Liver (tissue), 9 donors: ENCODE data around the gene KRTAP26-1. TPM values are rescaled to one million over a fixed set of nuclear protein-coding genes. Genes with fewer than 3 reads are reported as not detected.

Experiments
- DNase-seq: peaks from one replicate; pipeline ENCODE4 v3.0.0-alpha.2; 2017; ENCODE audit warnings: low spot score
- H3K27ac ChIP-seq, 2 donors: one replicate each; pipeline ENCODE4 v1.7.0; 2013; ENCODE audit warnings: inconsistent platforms in 2 of 2, low read length in 2 of 2, control low read depth in 1 of 2, low read depth in 1 of 2, mild to moderate bottlenecking in 1 of 2
- H3K27me3 ChIP-seq, 4 donors: one replicate each; pipeline versions ENCODE4 v1.6.1 to v1.7.0; 2013; ENCODE audit warnings: low read length in 3 of 4, inconsistent platforms in 1 of 4, mild to moderate bottlenecking in 1 of 4, moderate library complexity in 1 of 4; ENCODE audit not compliant: control insufficient read depth in 4 of 4, insufficient read depth in 4 of 4
- H3K36me3 ChIP-seq, 4 donors: one replicate each; pipeline versions ENCODE4 v1.6.1 to v1.7.0; 2013; ENCODE audit warnings: low read length in 3 of 4, mild to moderate bottlenecking in 3 of 4, low read depth in 1 of 4, moderate library complexity in 1 of 4; ENCODE audit not compliant: control insufficient read depth in 4 of 4, insufficient read depth in 3 of 4
- H3K4me1 ChIP-seq, 4 donors: one replicate each; pipeline versions ENCODE4 v1.6.1 to v1.7.0; 2013; ENCODE audit warnings: low read length in 3 of 4, mild to moderate bottlenecking in 3 of 4, moderate library complexity in 1 of 4; ENCODE audit not compliant: control insufficient read depth in 4 of 4, insufficient read depth in 4 of 4
- H3K4me3 ChIP-seq, 3 donors: one replicate each; pipeline versions ENCODE4 v1.6.1 to v1.7.0; 2013; ENCODE audit warnings: low read length in 3 of 3, control low read depth in 1 of 3, low read depth in 1 of 3, mild to moderate bottlenecking in 1 of 3
- H3K9ac ChIP-seq, 2 donors: one replicate each; pipeline ENCODE4 v1.7.0; 2013; ENCODE audit warnings: low read length in 2 of 2, mild to moderate bottlenecking in 2 of 2, moderate library complexity in 2 of 2, control low read depth in 1 of 2, low read depth in 1 of 2
- H3K9me3 ChIP-seq, 4 donors: one replicate each; pipeline versions ENCODE4 v1.6.1 to v1.7.0; 2013; ENCODE audit warnings: low read length in 3 of 4; ENCODE audit not compliant: control insufficient read depth in 4 of 4
- EGR1 ChIP-seq, 2 donors: IDR thresholded peaks; 2 replicates each; pipeline ENCODE4 v1.6.1; 2016 to 2018; ENCODE audit warnings: antibody characterized with exemption in 2 of 2, low read depth in 2 of 2
- FOXA1 ChIP-seq: IDR thresholded peaks from 2 replicates; pipeline ENCODE4 v1.6.1; 2016; ENCODE audit warnings: antibody characterized with exemption
- FOXA2 ChIP-seq: IDR thresholded peaks from 2 replicates; pipeline ENCODE4 v1.6.1; 2016; ENCODE audit warnings: antibody characterized with exemption
- GABPA ChIP-seq, 2 donors: IDR thresholded peaks in 1 of 2; conservative IDR thresholded peaks in 1 of 2; 2 replicates each; pipeline ENCODE4 v1.6.1; 2016; ENCODE audit warnings: antibody characterized with exemption in 2 of 2, mild to moderate bottlenecking in 1 of 2, moderate library complexity in 1 of 2
- HNF4G ChIP-seq: IDR thresholded peaks from 2 replicates; pipeline ENCODE4 v1.6.1; 2016; ENCODE audit warnings: antibody characterized with exemption
- JUND ChIP-seq, 2 donors: IDR thresholded peaks; 2 replicates each; pipeline ENCODE4 v1.6.1; 2016; ENCODE audit warnings: antibody characterized with exemption in 2 of 2
- NR2F2 ChIP-seq: IDR thresholded peaks from 2 replicates; pipeline ENCODE4 v1.6.1; 2016; ENCODE audit warnings: antibody characterized with exemption
- RAD21 ChIP-seq, 2 donors: IDR thresholded peaks; 2 replicates each; pipeline ENCODE4 v1.6.1; 2016; ENCODE audit warnings: antibody characterized with exemption in 2 of 2, mild to moderate bottlenecking in 2 of 2
- RXRA ChIP-seq, 2 donors: IDR thresholded peaks; 2 replicates each; pipeline ENCODE4 v1.6.1; 2017 to 2018; ENCODE audit warnings: antibody characterized with exemption in 2 of 2, mild to moderate bottlenecking in 1 of 2
- SP1 ChIP-seq: IDR thresholded peaks from 2 replicates; pipeline ENCODE4 v1.6.1; 2018; ENCODE audit warnings: antibody characterized with exemption, mild to moderate bottlenecking
- TAF1 ChIP-seq: conservative IDR thresholded peaks from 2 replicates; pipeline ENCODE4 v1.6.1; 2016; ENCODE audit warnings: antibody characterized with exemption, mild to moderate bottlenecking
- YY1 ChIP-seq: IDR thresholded peaks from 2 replicates; pipeline ENCODE4 v1.6.1; 2016; ENCODE audit warnings: antibody characterized with exemption, mild to moderate bottlenecking
- WGBS: extraction: QIAGEN DNeasy Blood & Tissue Kit; methylation state at CpG from one replicate; pipeline ENCODE4 v1.1.7; 2013; 5-methylcytosine and 5-hydroxymethylcytosine counted together
- polyA plus RNA-seq, 2 donors: library from polyadenylated mRNA; stranded (reverse) in 1 of 2; unstranded in 1 of 2; fragments of 200-250 nt in 1 of 2; fragments of >200 nt in 1 of 2; fragmentation: Nextera tagmentation in 1 of 2; extraction: Ambion mirVana in 1 of 2; gene quantifications; one replicate each; pipeline versions ENCODE4 v1.2.1 to v1.2.3, GENCODE V29; 2013 to 2015
- total RNA-seq, 2 donors: library from RNA; depleted of rRNA; stranded (reverse); fragments of >200 nt; gene quantifications; one replicate each; pipeline ENCODE4 v1.2.3, GENCODE V29; 2014
- TF ChIP-seq, protein P1 (sequence below): IDR thresholded peaks from 2 replicates; pipeline ENCODE4 v1.6.1; 2016; ENCODE audit warnings: antibody characterized with exemption
- TF ChIP-seq, protein P2 (sequence below): fragments of 150-350 bp; IDR thresholded peaks from 2 replicates; pipeline ENCODE4 v1.5.1; 2017; ENCODE audit warnings: improper control_type of control experiment, low read depth, low read length; ENCODE audit not compliant: missing input control
- TF ChIP-seq, protein P3 (sequence below): IDR thresholded peaks from 2 replicates; pipeline ENCODE4 v1.6.1; 2016; ENCODE audit warnings: antibody characterized with exemption
- TF ChIP-seq, protein P4 (sequence below): IDR thresholded peaks from 2 replicates; pipeline ENCODE4 v1.6.1; 2016; ENCODE audit warnings: antibody characterized with exemption
- donor health status: healthy.
- donor health status: healthy.
- donor health status: healthy.
- donor health status: healthy.
- donor health status: healthy.

Gene KRTAP26-1
- total and polyA plus RNA-seq, 4 donors = not detected

DNA sequence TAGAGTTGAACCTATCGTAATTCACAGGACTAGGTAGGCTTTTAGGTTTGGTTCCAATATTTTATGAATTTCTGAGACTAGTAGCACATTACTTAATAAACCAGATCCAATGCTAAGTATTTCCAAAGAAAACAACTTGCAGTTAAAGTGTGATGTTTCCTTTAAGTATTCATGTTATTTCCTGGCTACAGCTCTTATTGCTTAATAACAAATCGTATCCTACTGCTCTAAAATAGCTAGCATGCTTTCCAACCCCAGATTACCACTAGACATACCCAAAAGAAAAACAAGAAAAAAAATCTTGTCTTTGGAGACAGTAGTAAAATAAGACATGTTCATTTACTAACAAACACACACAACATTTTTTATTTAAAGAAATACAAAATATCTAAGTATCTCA, 16.5 kb upstream of the KRTAP26-1 start:
- Histone ChIP-seq H3K9me3 (no peaks in the 10 kb centered on the region), H3K9ac (no peak overlapping the region), H3K4me1 (no peaks in the 10 kb centered on the region), H3K27ac (no peak overlapping the region), H3K36me3 (no peaks in the 10 kb centered on the region), H3K4me3 (no peak overlapping the region), H3K27me3 (peaks cover 0 to 3% (median 0%) of the 10 kb centered on the region in 4 donors)
- no peak for DNase-seq
- TF ChIP-seq, protein P1, sequence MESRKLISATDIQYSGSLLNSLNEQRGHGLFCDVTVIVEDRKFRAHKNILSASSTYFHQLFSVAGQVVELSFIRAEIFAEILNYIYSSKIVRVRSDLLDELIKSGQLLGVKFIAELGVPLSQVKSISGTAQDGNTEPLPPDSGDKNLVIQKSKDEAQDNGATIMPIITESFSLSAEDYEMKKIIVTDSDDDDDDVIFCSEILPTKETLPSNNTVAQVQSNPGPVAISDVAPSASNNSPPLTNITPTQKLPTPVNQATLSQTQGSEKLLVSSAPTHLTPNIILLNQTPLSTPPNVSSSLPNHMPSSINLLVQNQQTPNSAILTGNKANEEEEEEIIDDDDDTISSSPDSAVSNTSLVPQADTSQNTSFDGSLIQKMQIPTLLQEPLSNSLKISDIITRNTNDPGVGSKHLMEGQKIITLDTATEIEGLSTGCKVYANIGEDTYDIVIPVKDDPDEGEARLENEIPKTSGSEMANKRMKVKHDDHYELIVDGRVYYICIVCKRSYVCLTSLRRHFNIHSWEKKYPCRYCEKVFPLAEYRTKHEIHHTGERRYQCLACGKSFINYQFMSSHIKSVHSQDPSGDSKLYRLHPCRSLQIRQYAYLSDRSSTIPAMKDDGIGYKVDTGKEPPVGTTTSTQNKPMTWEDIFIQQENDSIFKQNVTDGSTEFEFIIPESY = no peak
- TF ChIP-seq JUND (IDR thresholded peaks at IDR 0.05) (no peak), EGR1 (IDR thresholded peaks at IDR 0.05; ENCODE audit: low read depth in 2 of 2) (no peak), FOXA2 (no peak), YY1 (no peak), RXRA (IDR thresholded peaks at IDR 0.05) (no peak), HNF4G (no peak), SP1 (no peak), GABPA (IDR thresholded peaks at IDR 0.05 in 1 of 2, conservative IDR thresholded peaks at IDR 0.05 in 1 of 2) (no peak), RAD21 (IDR thresholded peaks at IDR 0.05) (no peak), FOXA1 (no peak), TAF1 (no peak)
- TF ChIP-seq, protein P2, sequence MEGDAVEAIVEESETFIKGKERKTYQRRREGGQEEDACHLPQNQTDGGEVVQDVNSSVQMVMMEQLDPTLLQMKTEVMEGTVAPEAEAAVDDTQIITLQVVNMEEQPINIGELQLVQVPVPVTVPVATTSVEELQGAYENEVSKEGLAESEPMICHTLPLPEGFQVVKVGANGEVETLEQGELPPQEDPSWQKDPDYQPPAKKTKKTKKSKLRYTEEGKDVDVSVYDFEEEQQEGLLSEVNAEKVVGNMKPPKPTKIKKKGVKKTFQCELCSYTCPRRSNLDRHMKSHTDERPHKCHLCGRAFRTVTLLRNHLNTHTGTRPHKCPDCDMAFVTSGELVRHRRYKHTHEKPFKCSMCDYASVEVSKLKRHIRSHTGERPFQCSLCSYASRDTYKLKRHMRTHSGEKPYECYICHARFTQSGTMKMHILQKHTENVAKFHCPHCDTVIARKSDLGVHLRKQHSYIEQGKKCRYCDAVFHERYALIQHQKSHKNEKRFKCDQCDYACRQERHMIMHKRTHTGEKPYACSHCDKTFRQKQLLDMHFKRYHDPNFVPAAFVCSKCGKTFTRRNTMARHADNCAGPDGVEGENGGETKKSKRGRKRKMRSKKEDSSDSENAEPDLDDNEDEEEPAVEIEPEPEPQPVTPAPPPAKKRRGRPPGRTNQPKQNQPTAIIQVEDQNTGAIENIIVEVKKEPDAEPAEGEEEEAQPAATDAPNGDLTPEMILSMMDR = no peak
- TF ChIP-seq, protein P3, sequence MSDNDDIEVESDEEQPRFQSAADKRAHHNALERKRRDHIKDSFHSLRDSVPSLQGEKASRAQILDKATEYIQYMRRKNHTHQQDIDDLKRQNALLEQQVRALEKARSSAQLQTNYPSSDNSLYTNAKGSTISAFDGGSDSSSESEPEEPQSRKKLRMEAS = no peak
- TF ChIP-seq, protein P4, sequence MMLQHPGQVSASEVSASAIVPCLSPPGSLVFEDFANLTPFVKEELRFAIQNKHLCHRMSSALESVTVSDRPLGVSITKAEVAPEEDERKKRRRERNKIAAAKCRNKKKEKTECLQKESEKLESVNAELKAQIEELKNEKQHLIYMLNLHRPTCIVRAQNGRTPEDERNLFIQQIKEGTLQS = no peak
- 64% methylated on average over 2 of the region's 2 CpGs for WGBS

DNA sequence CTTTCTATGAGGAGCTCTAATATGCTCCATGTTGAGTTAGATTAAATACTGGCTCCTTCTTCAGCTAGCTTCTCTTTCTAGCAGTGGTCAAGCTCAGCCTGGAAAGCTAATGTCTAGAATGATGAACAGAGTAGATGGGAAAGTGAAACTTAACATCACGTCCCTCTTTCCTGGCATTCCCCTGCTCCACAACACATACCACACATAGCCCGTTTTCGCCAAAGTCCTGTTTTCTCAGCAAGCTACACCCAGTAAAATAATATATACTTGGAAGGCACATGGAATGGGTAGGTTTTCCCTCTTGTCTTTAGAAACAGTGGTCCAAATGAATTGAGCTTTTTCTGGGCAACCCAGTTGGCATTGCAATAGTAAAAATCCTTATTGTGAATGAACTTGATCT, 13.6 kb upstream of the KRTAP26-1 start:
- no peak for DNase-seq
- WGBS = 69% methylated on average over 3 of the region's 3 CpGs
- Histone ChIP-seq H3K4me1 (no peaks in the 10 kb centered on the region), H3K27ac (no peak overlapping the region), H3K4me3 (no peak overlapping the region), H3K36me3 (no peaks in the 10 kb centered on the region), H3K9ac (no peak overlapping the region), H3K9me3 (no peaks in the 10 kb centered on the region), H3K27me3 (peaks cover 0 to 3% (median 0%) of the 10 kb centered on the region in 4 donors)
- TF ChIP-seq JUND (IDR thresholded peaks at IDR 0.05) = no peak
- no peak for TF ChIP-seq FOXA1
- TF ChIP-seq NR2F2 = no peak
- no peak for TF ChIP-seq GABPA (IDR thresholded peaks at IDR 0.05 in 1 of 2, conservative IDR thresholded peaks at IDR 0.05 in 1 of 2)
- no peak for TF ChIP-seq EGR1 (IDR thresholded peaks at IDR 0.05; ENCODE audit: low read depth in 2 of 2)
- TF ChIP-seq, protein P4 = no peak
- TF ChIP-seq, protein P2 = no peak
- TF ChIP-seq, protein P1 = no peak
- no peak for TF ChIP-seq YY1
- no peak for TF ChIP-seq HNF4G
